GM12878 (cell line): ENCODE data around the gene FAM89A. TPM values are rescaled to one million over a fixed set of nuclear protein-coding genes. Genes with fewer than 3 reads are reported as not detected.

Experiments
- ATAC-seq: fragments of 200-7000 bp; cut with Tn5 transposase; 3 replicates; pipeline ENCODE4 v1.9.1; 2020; ENCODE audit warnings: mild to moderate bottlenecking, moderate library complexity
- BruUV-seq: library from RNA; stranded (reverse); fragments of 400-500 nt; replicated peaks from 2 replicates; lab custom pipeline; 2021; lab: Mats Ljungman, UMichigan
- CTCF ChIA-PET: fragments of 300-600 bp; sonication (Branson Sonifier 250); formaldehyde crosslinking; extraction: SDS; loops from one replicate; lab custom pipeline; 2021; ENCODE audit warnings: inconsistent platforms; lab: Yijun Ruan, JAX
- POLR2A ChIA-PET: fragments of 350-600 bp; formaldehyde crosslinking; extraction: SDS; loops from one replicate; lab custom pipeline; 2021; ENCODE audit warnings: inconsistent platforms; lab: Charles Lee
- RAD21 ChIA-PET: fragments of 300-600 bp; sonication (Branson Sonifier 250); formaldehyde crosslinking; loops from one replicate; lab custom pipeline; 2023; ENCODE audit warnings: antibody characterized with exemption; ENCODE audit not compliant: unreplicated experiment; lab: Charles Lee
- SMC1A ChIA-PET: fragments of 300-600 bp; sonication (Branson Sonifier 250); formaldehyde crosslinking; loops from one replicate; lab custom pipeline; 2023; ENCODE audit not compliant: unreplicated experiment, uncharacterized antibody; lab: Charles Lee
- DNase-seq: peaks from one replicate; pipeline ENCODE4 v3.0.0-alpha.2; 2011; ENCODE audit warnings: low read depth, low spot score
- FAIRE-seq: peaks from 3 replicates; lab custom pipeline; 2011; peaks lifted over from hg19 to GRCh38; lab: Jason Lieb, UNC
- H2AFZ ChIP-seq: 2 replicates; pipeline ENCODE4 v1.6.0; 2011; ENCODE audit warnings: low read depth, low read length, control low read depth; ENCODE audit not compliant: control insufficient read depth
- H3K27ac ChIP-seq: 2 replicates; pipeline ENCODE4 v1.5.1; 2011; ENCODE audit warnings: control low read depth; ENCODE audit not compliant: control insufficient read depth, insufficient read depth
- H3K27me3 ChIP-seq, 2 experiments: replicated peaks in 1 of 2; 2 replicates each; pipeline versions ENCODE4 v1.6.0 to v1.6.1; 2011; ENCODE audit warnings: low read length in 1 of 2; ENCODE audit not compliant: control insufficient read depth in 2 of 2, insufficient read depth in 2 of 2
- H3K36me3 ChIP-seq, 2 experiments: 2 replicates each; pipeline ENCODE4 v1.5.1; 2011; ENCODE audit warnings: low read length in 1 of 2; ENCODE audit not compliant: control insufficient read depth in 2 of 2, insufficient read depth in 2 of 2
- H3K4me1 ChIP-seq: 2 replicates; pipeline ENCODE4 v1.6.1; 2011; ENCODE audit warnings: mild to moderate bottlenecking, low read length, moderate library complexity, mixed read lengths; ENCODE audit not compliant: control insufficient read depth, insufficient read depth
- H3K4me2 ChIP-seq: 2 replicates; pipeline ENCODE4 v1.6.0; 2011; ENCODE audit warnings: control low read depth; ENCODE audit not compliant: control insufficient read depth, insufficient read depth
- H3K4me3 ChIP-seq: fragments of 200-600 bp; sonication (generic); 2 replicates; pipeline ENCODE4 v1.5.1; 2016
- H3K79me2 ChIP-seq: 2 replicates; pipeline ENCODE4 v1.6.0; 2011; ENCODE audit warnings: low read length; ENCODE audit not compliant: control insufficient read depth, insufficient read depth
- H3K9ac ChIP-seq: 2 replicates; pipeline ENCODE4 v1.8.0; 2011; ENCODE audit warnings: low read length, control low read depth, mixed read lengths; ENCODE audit not compliant: control insufficient read depth, insufficient read depth
- H3K9me3 ChIP-seq: replicated peaks from 3 replicates; pipeline ENCODE4 v1.5.1; 2011; ENCODE audit warnings: mild to moderate bottlenecking, low read length; ENCODE audit not compliant: control insufficient read depth, insufficient read depth
- H4K20me1 ChIP-seq: 2 replicates; pipeline ENCODE4 v1.6.0; 2011; ENCODE audit not compliant: control insufficient read depth, insufficient read depth
- CBFB ChIP-seq: IDR thresholded peaks from 2 replicates; pipeline ENCODE4 v1.6.1; 2016; ENCODE audit warnings: antibody characterized with exemption, low read depth
- CBX5 ChIP-seq: sonication (generic); IDR thresholded peaks from 2 replicates; pipeline ENCODE4 v1.6.1; 2016; ENCODE audit warnings: low read depth, moderate library complexity, mild to moderate bottlenecking, inconsistent platforms
- HDAC6 ChIP-seq: fragments of 200-600 bp; sonication (generic); IDR thresholded peaks from one replicate; pipeline ENCODE4 v1.8.0; 2017; ENCODE audit warnings: antibody characterized with exemption; ENCODE audit not compliant: unreplicated experiment
- MTA2 ChIP-seq: fragments of 450-650 bp; IDR thresholded peaks from 2 replicates; pipeline ENCODE4 v1.6.1; 2016; ENCODE audit warnings: low read depth, mild to moderate bottlenecking, moderate library complexity
- NFIC ChIP-seq: IDR thresholded peaks from 2 replicates; pipeline ENCODE4 v1.6.1; 2012; ENCODE audit warnings: low read depth, mild to moderate bottlenecking, inconsistent platforms, low read length, moderate library complexity
- NR2C2 ChIP-seq: IDR thresholded peaks from 2 replicates; pipeline ENCODE4 v1.6.1; 2011; ENCODE audit warnings: borderline replicate concordance, low read depth; ENCODE audit not compliant: control insufficient read depth, insufficient read length
- RAD51 ChIP-seq: fragments of 450-650 bp; IDR thresholded peaks from 2 replicates; pipeline ENCODE4 v1.6.1; 2016; ENCODE audit warnings: moderate library complexity, mild to moderate bottlenecking, inconsistent platforms
- RCOR1 ChIP-seq: conservative IDR thresholded peaks from 2 replicates; pipeline ENCODE4 v1.6.1; 2012; ENCODE audit warnings: low read depth, low read length, improper control_type of control experiment
- SKIL ChIP-seq: fragments of 450-650 bp; IDR thresholded peaks from 2 replicates; pipeline ENCODE4 v1.6.1; 2017; ENCODE audit warnings: mild to moderate bottlenecking, low read depth, inconsistent platforms; ENCODE audit not compliant: poor library complexity, severe bottlenecking
- ZBED1 ChIP-seq: IDR thresholded peaks from 2 replicates; pipeline ENCODE4 v1.6.1; 2016; ENCODE audit warnings: borderline replicate concordance
- ZNF384 ChIP-seq: IDR thresholded peaks from 2 replicates; pipeline ENCODE4 v1.6.1; 2012; ENCODE audit warnings: low read depth, mild to moderate bottlenecking, low read length, improper control_type of control experiment, borderline replicate concordance
- WGBS: methylation state at CpG from one replicate; pipeline ENCODE4 v1.1.6; 2016; ENCODE audit warnings: low lambda C conversion rate; ENCODE audit not compliant: insufficient replicate concordance, insufficient coverage; ENCODE audit errors: missing lambda C conversion rate; 5-methylcytosine and 5-hydroxymethylcytosine counted together
- in situ Hi-C: fragments of 300-500 bp; cut with MboI; formaldehyde crosslinking; loops from 9 replicates; pipeline ENCODE4 v1.14.3; 2018; ENCODE audit warnings: mixed read lengths
- intact Hi-C: fragments of 100-400 bp; cut with micrococcal nuclease; formaldehyde crosslinking; loops from one replicate; pipeline ENCODE4 v1.14.2; 2022; ENCODE audit not compliant: unreplicated experiment
- polyA plus RNA-seq, 11 experiments: library from polyadenylated mRNA; depleted of rRNA in 4 of 11; unstranded in 6 of 11; stranded (reverse) in 5 of 11; fragments of >200 nt; fragmentation: Nextera tagmentation in 4 of 11; fragmentation: Illumina TruSeq in 1 of 11; extraction: Ambion mirVana in 4 of 11; extraction: Trizol in 1 of 11; gene quantifications; 1 replicate in 1 of 11; 2 replicates in 10 of 11; pipeline versions ENCODE4 v1.2.1 to v1.2.3, GENCODE V29; 2011 to 2016; ENCODE audit warnings: inconsistent platforms in 2 of 11, missing spikeins in 2 of 11, low read depth in 1 of 11
- total RNA-seq, 4 experiments: library from RNA; depleted of rRNA in 3 of 4; stranded (reverse); fragments of >200 nt in 3 of 4; fragmentation: Illumina TruSeq in 1 of 4; extraction: Trizol in 1 of 4; gene quantifications; 2 replicates each; pipeline versions ENCODE4 v1.2.1 to v1.2.3, GENCODE V29; 2013 to 2021
- TF ChIP-seq, protein P1 (sequence below): IDR thresholded peaks from 2 replicates; pipeline ENCODE4 v1.6.1; 2011; ENCODE audit warnings: borderline replicate concordance, low read depth, mild to moderate bottlenecking, moderate library complexity, low read length; ENCODE audit not compliant: insufficient read depth, poor library complexity, severe bottlenecking

The FAM89A gene
- total and polyA plus RNA-seq, 10 of the 15 experiments (the other 5 are each of a cell fraction or from before 2014, with no cell fraction given), result 0.06 to 0.72 (median 0.14) TPM; not detected in 4

DNA sequence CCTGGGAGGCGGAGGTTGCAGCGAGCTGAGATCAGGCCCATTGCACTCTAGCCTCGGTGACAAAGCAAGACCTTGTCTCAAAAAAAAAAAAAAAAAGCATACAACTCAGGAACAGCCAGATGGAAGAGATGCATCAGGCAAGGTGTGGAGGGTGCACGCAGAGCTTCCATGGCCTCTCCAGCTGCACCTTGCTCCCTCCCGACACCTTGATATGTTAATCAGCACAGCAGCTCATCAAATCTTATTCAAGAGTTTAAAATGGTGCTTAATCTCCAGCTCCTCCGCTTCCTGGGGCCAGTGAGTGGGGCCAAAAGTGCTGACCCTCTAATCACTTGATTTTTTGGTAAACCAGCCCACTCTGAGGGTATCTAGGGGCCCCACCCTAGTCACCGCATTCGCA, 29.3 kb upstream of the FAM89A start:
- no peaks in the 10 kb centered on the region for H3K79me2 ChIP-seq
- DNase-seq (no peak), ATAC-seq (no peak), FAIRE-seq (no peak)
- H3K4me2 ChIP-seq, result no peak overlapping the region
- 41% methylated on average over 8 of the region's 8 CpGs for WGBS
- ChIA-PET CTCF (interaction anchor here (0.6 to 3.4 kb wide), 3 partner anchors 9 to 407 kb away, joined by 3 to 10 read pairs (median 3); no protein-coding TSS in a partner anchor), SMC1A (no interaction called here), POLR2A (no interaction called here), RAD21 (no interaction called here)
- no peak overlapping the region for H3K9ac ChIP-seq
- H3K4me1 ChIP-seq, result no peaks in the 10 kb centered on the region
- no peaks in the 10 kb centered on the region for H4K20me1 ChIP-seq
- no peaks in the 10 kb centered on the region for H3K9me3 ChIP-seq
- BruUV-seq, result no TSS peak
- intact Hi-C loops, result no loop called here
- no peaks in the 10 kb centered on the region for H3K36me3 ChIP-seq
- no peak overlapping the region for H3K4me3 ChIP-seq
- H3K27me3 ChIP-seq, result peaks cover 0 to 2% of the 10 kb centered on the region in 2 experiments; a peak in 1 of 4 replicates
- no peak overlapping the region for H2AFZ ChIP-seq
- in situ Hi-C loops, result no loop called here
- TF ChIP-seq CBX5, result no peak
- TF ChIP-seq HDAC6, result no peak
- no peak for TF ChIP-seq SKIL
- no peak for TF ChIP-seq NFIC
- no peak overlapping the region for H3K27ac ChIP-seq

- ChIA-PET CTCF (interaction anchor here (1.5 kb wide), 1 partner anchor 9 kb away, joined by 3 read pairs; no protein-coding TSS in a partner anchor), POLR2A (no interaction called here), RAD21 (no interaction called here), SMC1A (no interaction called here)
- H3K36me3 ChIP-seq, result no peaks in the 10 kb centered on the region
- H3K4me1 ChIP-seq, result no peaks in the 10 kb centered on the region
- peaks cover 0 to 2% of the 10 kb centered on the region in 2 experiments; a peak in 1 of 4 replicates for H3K27me3 ChIP-seq
- DNase-seq, result no peak
- no peak overlapping the region for H3K4me3 ChIP-seq
- no peaks in the 10 kb centered on the region for H4K20me1 ChIP-seq
- no peak for FAIRE-seq
- no TSS peak for BruUV-seq
- no peak overlapping the region for H3K4me2 ChIP-seq
- no peaks in the 10 kb centered on the region for H3K9me3 ChIP-seq
- intact Hi-C loops (no loop called here), in situ Hi-C loops (no loop called here)
- WGBS, result 34% methylated on average over 4 of the region's 4 CpGs
- no peaks in the 10 kb centered on the region for H3K79me2 ChIP-seq
- H2AFZ ChIP-seq, result no peak overlapping the region
- no peak overlapping the region for H3K9ac ChIP-seq
- H3K27ac ChIP-seq, result no peak overlapping the region
- no peak for ATAC-seq
- no peak for TF ChIP-seq RCOR1
- TF ChIP-seq ZBED1, result no peak
- no peak for TF ChIP-seq MTA2
- TF ChIP-seq RAD51, result no peak
- TF ChIP-seq ZNF384, result no peak
- TF ChIP-seq, protein P1, sequence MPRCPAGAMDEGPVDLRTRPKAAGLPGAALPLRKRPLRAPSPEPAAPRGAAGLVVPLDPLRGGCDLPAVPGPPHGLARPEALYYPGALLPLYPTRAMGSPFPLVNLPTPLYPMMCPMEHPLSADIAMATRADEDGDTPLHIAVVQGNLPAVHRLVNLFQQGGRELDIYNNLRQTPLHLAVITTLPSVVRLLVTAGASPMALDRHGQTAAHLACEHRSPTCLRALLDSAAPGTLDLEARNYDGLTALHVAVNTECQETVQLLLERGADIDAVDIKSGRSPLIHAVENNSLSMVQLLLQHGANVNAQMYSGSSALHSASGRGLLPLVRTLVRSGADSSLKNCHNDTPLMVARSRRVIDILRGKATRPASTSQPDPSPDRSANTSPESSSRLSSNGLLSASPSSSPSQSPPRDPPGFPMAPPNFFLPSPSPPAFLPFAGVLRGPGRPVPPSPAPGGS, result no peak
- TF ChIP-seq NR2C2, result no peak
- no peak for TF ChIP-seq CBFB
Observed at GRCh38 chr1:231068762-231069161, 28.7 kb upstream of the FAM89A start.
